Neuronal stem cell (in vitro differentiated cells): ENCODE results near the gene ALCAM.

Experiments
- DNase-seq: peaks from one replicate; pipeline ENCODE4 v3.0.0-alpha.2; 2013; ENCODE audit warnings: low spot score
- H2AFZ ChIP-seq: one replicate; pipeline ENCODE4 v1.6.1; 2013; ENCODE audit warnings: mild to moderate bottlenecking, low read length, inconsistent platforms
- H2AK5ac ChIP-seq: 2 replicates; pipeline ENCODE4 v1.6.1; 2013; ENCODE audit warnings: low read depth, mild to moderate bottlenecking, inconsistent platforms, low read length, moderate library complexity, mixed read lengths
- H2BK120ac ChIP-seq: 2 replicates; pipeline ENCODE4 v1.6.1; 2013; ENCODE audit warnings: low read depth, mild to moderate bottlenecking, inconsistent platforms, low read length, moderate library complexity, mixed read lengths
- H2BK12ac ChIP-seq: one replicate; pipeline ENCODE4 v1.6.1; 2013; ENCODE audit warnings: low read length, inconsistent platforms
- H2BK15ac ChIP-seq: 2 replicates; pipeline ENCODE4 v1.6.1; 2013; ENCODE audit warnings: mild to moderate bottlenecking, low read length, inconsistent platforms, mixed read lengths
- H2BK5ac ChIP-seq: one replicate; pipeline ENCODE4 v1.6.1; 2013; ENCODE audit warnings: inconsistent platforms, mild to moderate bottlenecking, low read length, moderate library complexity
- H3K14ac ChIP-seq: one replicate; pipeline ENCODE4 v1.6.1; 2013; ENCODE audit warnings: low read length, inconsistent platforms
- H3K18ac ChIP-seq: 2 replicates; pipeline ENCODE4 v1.6.1; 2013; ENCODE audit warnings: low read length, inconsistent platforms
- H3K23ac ChIP-seq: 2 replicates; pipeline ENCODE4 v1.6.1; 2013; ENCODE audit warnings: low read depth, mild to moderate bottlenecking, mixed read lengths, low read length, inconsistent platforms; ENCODE audit not compliant: poor library complexity
- H3K27ac ChIP-seq: replicated peaks from 3 replicates; pipeline ENCODE4 v1.5.1; 2013; ENCODE audit warnings: low read length, inconsistent platforms
- H3K27me3 ChIP-seq, 3 experiments: 2 replicates each; pipeline ENCODE4 v1.6.1; 2013; ENCODE audit warnings: low read length in 3 of 3, mild to moderate bottlenecking in 2 of 3, inconsistent platforms in 1 of 3, low read depth in 1 of 3, mixed read lengths in 1 of 3, moderate library complexity in 1 of 3; ENCODE audit not compliant: control insufficient read depth in 3 of 3, insufficient read depth in 3 of 3
- H3K36me3 ChIP-seq, 2 donors: replicated peaks in 1 of 2; 2 replicates each; pipeline ENCODE4 v1.6.1; 2013; ENCODE audit warnings: low read length in 2 of 2; ENCODE audit not compliant: control insufficient read depth in 2 of 2, insufficient read depth in 2 of 2
- H3K4ac ChIP-seq: 2 replicates; pipeline ENCODE4 v1.6.1; 2013; ENCODE audit warnings: inconsistent platforms, mild to moderate bottlenecking, low read length, moderate library complexity
- H3K4me1 ChIP-seq, 2 donors: 1 replicate in 1 of 2; 2 replicates in 1 of 2; pipeline ENCODE4 v1.6.1; 2013; ENCODE audit warnings: low read length in 2 of 2, low read depth in 1 of 2; ENCODE audit not compliant: control insufficient read depth in 2 of 2, insufficient read depth in 1 of 2
- H3K4me2 ChIP-seq: one replicate; pipeline ENCODE4 v1.6.1; 2013; ENCODE audit warnings: mild to moderate bottlenecking, low read length, inconsistent platforms; ENCODE audit not compliant: insufficient read depth, poor library complexity, severe bottlenecking
- H3K4me3 ChIP-seq, 2 donors: 2 replicates each; pipeline ENCODE4 v1.5.1; 2013; ENCODE audit warnings: low read length in 2 of 2, mild to moderate bottlenecking in 2 of 2, inconsistent platforms in 1 of 2, moderate library complexity in 1 of 2
- H3K79me1 ChIP-seq: one replicate; pipeline ENCODE4 v1.6.1; 2013; ENCODE audit warnings: low read depth, mild to moderate bottlenecking, inconsistent platforms, low read length, moderate library complexity
- H3K9ac ChIP-seq: one replicate; pipeline ENCODE4 v1.6.1; 2013; ENCODE audit warnings: mild to moderate bottlenecking, low read depth, low read length, inconsistent platforms; ENCODE audit not compliant: poor library complexity
- H3K9me3 ChIP-seq, 2 donors: replicated peaks in 1 of 2; 2 replicates each; pipeline versions ENCODE3 to v1.6.1; 2013; ENCODE audit warnings: low read length in 2 of 2, mild to moderate bottlenecking in 2 of 2, inconsistent platforms in 1 of 2, low read depth in 1 of 2, mixed read lengths in 1 of 2, moderate library complexity in 1 of 2; ENCODE audit not compliant: control insufficient read depth in 2 of 2, insufficient read depth in 1 of 2
- H4K8ac ChIP-seq: one replicate; pipeline ENCODE4 v1.6.1; 2013; ENCODE audit warnings: low read depth, mild to moderate bottlenecking, inconsistent platforms, low read length, moderate library complexity
- H4K91ac ChIP-seq: one replicate; pipeline ENCODE4 v1.6.1; 2013; ENCODE audit warnings: low read length, low read depth, mild to moderate bottlenecking, inconsistent platforms; ENCODE audit not compliant: poor library complexity
- WGBS, 2 donors: extraction: QIAGEN DNeasy Blood & Tissue Kit; methylation state at CpG; one replicate each; pipeline ENCODE4 v1.1.7; 2013; ENCODE audit warnings: missing lambda C conversion rate in 2 of 2, mixed read lengths in 1 of 2; ENCODE audit not compliant: insufficient read length in 2 of 2, insufficient replicate concordance in 1 of 2; ENCODE audit errors: extremely low coverage in 2 of 2; 5-methylcytosine and 5-hydroxymethylcytosine counted together

ALCAM gene

DNA sequence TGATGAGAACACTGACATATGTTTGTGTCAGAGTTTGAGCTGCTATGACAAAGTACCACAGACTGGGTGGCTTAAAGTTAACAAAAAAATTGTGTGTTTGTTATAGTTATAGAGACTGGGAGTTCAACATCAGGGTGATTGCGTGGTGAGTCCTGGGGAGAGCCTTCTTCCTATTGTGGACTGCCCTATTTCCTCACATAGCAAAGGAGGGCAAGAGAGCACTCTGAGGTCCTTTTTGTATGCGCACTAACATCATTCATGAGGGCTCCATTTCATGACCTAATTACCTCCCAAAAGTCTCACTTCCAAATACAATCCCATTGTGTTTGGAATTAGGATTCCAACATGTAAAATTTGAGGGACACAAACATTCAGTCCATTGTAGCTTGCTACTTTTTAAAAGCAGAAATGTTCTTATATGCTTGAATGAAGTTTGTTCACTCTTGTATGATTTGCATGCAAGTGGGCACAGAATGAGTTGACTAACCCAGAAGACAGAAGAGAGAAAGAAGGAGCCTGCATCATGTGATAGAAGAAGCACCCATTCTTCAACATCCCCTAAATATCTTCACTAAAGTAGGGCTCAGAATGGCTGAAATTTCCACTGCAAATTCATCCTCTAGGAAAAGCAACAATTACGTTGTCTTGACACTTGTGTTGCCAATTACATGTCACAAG, 18.9 kb upstream of the ALCAM start:
- no peak for DNase-seq
- H4K8ac ChIP-seq: no peak overlapping the region
- H3K9me3 ChIP-seq: no peaks in the 10 kb centered on the region
- H2BK5ac ChIP-seq: no peak overlapping the region
- no peak overlapping the region for H3K9ac ChIP-seq
- no peaks in the 10 kb centered on the region for H3K36me3 ChIP-seq
- H3K27me3 ChIP-seq: no peaks in the 10 kb centered on the region
- no peak overlapping the region for H3K4ac ChIP-seq
- H2BK15ac ChIP-seq: no peak overlapping the region
- no peak overlapping the region for H2BK120ac ChIP-seq
- no CpG with 5 or more reads among the region's 3 CpGs for WGBS, 2 donors
- no peak overlapping the region for H3K14ac ChIP-seq
- H4K91ac ChIP-seq: no peak overlapping the region
- no peak overlapping the region for H3K4me3 ChIP-seq
- H2AFZ ChIP-seq: no peak overlapping the region
- H3K27ac ChIP-seq: no peak overlapping the region
- no peaks in the 10 kb centered on the region for H3K79me1 ChIP-seq
- H3K23ac ChIP-seq: no peak overlapping the region
- H3K4me1 ChIP-seq: no peaks in the 10 kb centered on the region
- no peak overlapping the region for H2AK5ac ChIP-seq
- H3K18ac ChIP-seq: no peak overlapping the region
- H2BK12ac ChIP-seq: no peak overlapping the region
- no peak overlapping the region for H3K4me2 ChIP-seq

DNA sequence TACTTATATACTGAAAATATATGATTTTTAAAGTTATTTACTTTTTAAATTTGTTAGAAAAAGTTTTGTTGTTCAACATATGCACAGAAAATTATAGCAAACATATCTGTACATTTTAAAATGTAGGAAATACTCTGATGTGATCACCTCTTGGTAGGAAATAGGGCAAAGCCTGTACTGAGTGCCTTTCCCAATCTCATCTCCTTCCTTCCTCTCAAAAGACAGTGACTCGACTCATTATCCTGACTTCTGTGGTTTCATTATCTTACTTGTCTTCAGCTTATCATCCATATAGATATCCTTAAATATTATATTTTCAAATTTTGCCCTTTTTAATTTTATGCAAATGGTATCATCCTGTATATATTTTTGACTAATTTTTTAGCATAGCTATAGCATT, 18.4 kb upstream of the ALCAM start:
- H2BK12ac ChIP-seq: no peak overlapping the region
- no peak overlapping the region for H2BK120ac ChIP-seq
- no peak for DNase-seq
- H2BK5ac ChIP-seq: no peak overlapping the region
- H2AK5ac ChIP-seq: no peak overlapping the region
- H3K27me3 ChIP-seq: no peaks in the 10 kb centered on the region
- H3K4me1 ChIP-seq: no peaks in the 10 kb centered on the region
- no peak overlapping the region for H3K27ac ChIP-seq
- H3K4me2 ChIP-seq: no peak overlapping the region
- H4K8ac ChIP-seq: no peak overlapping the region
- no peaks in the 10 kb centered on the region for H3K79me1 ChIP-seq
- WGBS, 2 donors: no CpG with 5 or more reads among the region's 1 CpG
- no peaks in the 10 kb centered on the region for H3K36me3 ChIP-seq
- no peak overlapping the region for H3K23ac ChIP-seq
- no peak overlapping the region for H2AFZ ChIP-seq
- H3K9ac ChIP-seq: no peak overlapping the region
- H3K9me3 ChIP-seq: no peaks in the 10 kb centered on the region
- no peak overlapping the region for H2BK15ac ChIP-seq
- H3K4me3 ChIP-seq: no peak overlapping the region
- H3K4ac ChIP-seq: no peak overlapping the region
- H4K91ac ChIP-seq: no peak overlapping the region
- no peak overlapping the region for H3K18ac ChIP-seq
- H3K14ac ChIP-seq: no peak overlapping the region

DNA sequence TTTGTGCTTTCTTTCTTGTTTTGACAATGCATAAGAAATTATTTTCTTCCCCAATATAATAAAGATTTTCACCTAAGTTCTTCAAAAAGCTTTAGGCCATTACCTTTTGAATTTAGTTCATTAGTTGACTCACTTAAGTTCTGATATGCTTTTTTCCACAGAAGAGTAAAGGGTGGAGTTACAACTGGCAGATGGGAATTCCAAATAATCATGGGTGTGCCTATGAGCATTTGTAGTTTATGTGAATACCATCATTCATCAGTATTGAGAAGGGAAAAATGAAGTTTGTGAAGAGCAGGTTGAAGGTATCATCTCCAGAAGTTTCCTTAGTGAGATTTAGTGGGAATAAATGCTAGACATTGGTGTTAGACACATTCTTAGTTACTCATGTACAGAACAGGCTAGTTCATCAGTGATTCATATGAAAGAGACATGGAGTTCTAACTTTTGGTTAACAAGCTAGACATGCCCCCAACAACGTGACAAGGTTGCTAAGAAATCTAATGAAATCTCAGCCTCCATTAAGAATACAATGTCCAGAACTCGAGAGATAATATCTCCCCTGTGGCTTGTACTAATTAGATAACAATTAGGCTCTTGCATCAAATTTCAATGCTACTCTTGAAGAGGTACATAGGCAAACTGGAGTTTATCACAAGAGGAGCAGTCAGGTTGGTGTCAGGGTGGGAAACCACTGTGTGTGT, 16.9 kb upstream of the ALCAM start:
- H4K8ac ChIP-seq: no peak overlapping the region
- no peak overlapping the region for H2AK5ac ChIP-seq
- H4K91ac ChIP-seq: no peak overlapping the region
- no peaks in the 10 kb centered on the region for H3K79me1 ChIP-seq
- H2BK5ac ChIP-seq: no peak overlapping the region
- no peak overlapping the region for H3K18ac ChIP-seq
- no peak overlapping the region for H3K4me3 ChIP-seq
- H3K9me3 ChIP-seq: peaks cover 0 to 3% of the 10 kb centered on the region in 2 donors
- no peak for DNase-seq
- H3K4ac ChIP-seq: no peak overlapping the region
- no CpG with 5 or more reads among the region's 2 CpGs for WGBS, 2 donors
- H3K27ac ChIP-seq: no peak overlapping the region
- no peak overlapping the region for H3K14ac ChIP-seq
- no peak overlapping the region for H2BK120ac ChIP-seq
- no peaks in the 10 kb centered on the region for H3K36me3 ChIP-seq
- H2BK12ac ChIP-seq: no peak overlapping the region
- H2AFZ ChIP-seq: no peak overlapping the region
- no peaks in the 10 kb centered on the region for H3K27me3 ChIP-seq
- no peak overlapping the region for H3K9ac ChIP-seq
- H3K4me1 ChIP-seq: no peaks in the 10 kb centered on the region
- no peak overlapping the region for H3K4me2 ChIP-seq
- no peak overlapping the region for H3K23ac ChIP-seq
- H2BK15ac ChIP-seq: no peak overlapping the region

DNA sequence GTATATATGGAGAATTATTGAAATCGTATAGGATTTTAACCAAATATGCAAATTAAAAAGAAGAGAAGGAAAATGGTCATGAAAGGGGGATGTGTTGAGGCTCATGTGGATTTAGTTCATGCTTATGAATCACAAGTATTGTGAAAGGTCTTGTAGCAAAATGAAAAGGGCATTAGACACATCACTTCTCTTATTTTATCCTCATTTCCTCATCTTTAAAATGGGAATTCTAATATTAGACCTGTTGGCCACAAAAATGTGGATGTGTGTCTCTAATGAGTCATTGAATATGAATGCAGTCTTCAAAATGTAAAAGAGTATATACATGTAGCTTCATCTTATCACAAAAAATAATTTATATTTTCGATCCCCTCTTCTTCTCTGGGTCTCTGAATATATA, 14.9 kb upstream of the ALCAM start:
- no peak overlapping the region for H2BK15ac ChIP-seq
- peaks cover 0 to 3% of the 10 kb centered on the region in 2 donors for H3K9me3 ChIP-seq
- WGBS, 2 donors: 100% methylated on average over 1 of the region's 2 CpGs
- H2BK12ac ChIP-seq: no peak overlapping the region
- no peaks in the 10 kb centered on the region for H3K27me3 ChIP-seq
- no peak overlapping the region for H3K4me2 ChIP-seq
- no peak overlapping the region for H4K91ac ChIP-seq
- no peak overlapping the region for H2BK5ac ChIP-seq
- no peak overlapping the region for H2AK5ac ChIP-seq
- no peaks in the 10 kb centered on the region for H3K36me3 ChIP-seq
- no peaks in the 10 kb centered on the region for H3K79me1 ChIP-seq
- no peak overlapping the region for H3K23ac ChIP-seq
- no peak overlapping the region for H3K4me3 ChIP-seq
- no peak overlapping the region for H2AFZ ChIP-seq
- DNase-seq: no peak
- H3K27ac ChIP-seq: no peak overlapping the region
- no peak overlapping the region for H3K18ac ChIP-seq
- no peak overlapping the region for H2BK120ac ChIP-seq
- no peak overlapping the region for H3K14ac ChIP-seq
- peaks cover 3% of the 10 kb centered on the region in 2 donors for H3K4me1 ChIP-seq
- no peak overlapping the region for H3K4ac ChIP-seq
- no peak overlapping the region for H3K9ac ChIP-seq
- no peak overlapping the region for H4K8ac ChIP-seq
